Measurements from ENCODE around the gene GDF7.

GDF7 gene

GRCh38 chr2:20674309-20674965 is 7.5 kb downstream of the GDF7 start:
- DNase-seq (ENCODE audit: low read depth), result no peak
- no peak for TF ChIP-seq CTCF (IDR thresholded peaks at IDR 0.05; ENCODE audit: control insufficient read depth, extremely low read depth, insufficient read depth)
- no peak overlapping the region for H3K4me3 ChIP-seq (ENCODE audit: low read depth, low read length)

- no peak for DNase-seq (ENCODE audit: low read depth)
- no peak overlapping the region for H3K4me3 ChIP-seq (ENCODE audit: low read depth, low read length)
- TF ChIP-seq CTCF (IDR thresholded peaks at IDR 0.05; ENCODE audit: control insufficient read depth, extremely low read depth, insufficient read depth), result no peak
These were observed 8.2 kb downstream of the GDF7 start for GRCh38 chr2:20674974-20675679.

GRCh38 chr2:20675701-20676352 is 8.9 kb downstream of the GDF7 start:
- DNase-seq (ENCODE audit: low read depth), result no peak
- TF ChIP-seq CTCF (IDR thresholded peaks at IDR 0.05; ENCODE audit: control insufficient read depth, extremely low read depth, insufficient read depth), result no peak
- no peak overlapping the region for H3K4me3 ChIP-seq (ENCODE audit: low read depth, low read length)

GRCh38 chr2:20676353-20677215 is 9.6 kb downstream of the GDF7 start:
- no peak for DNase-seq (ENCODE audit: low read depth)
- H3K4me3 ChIP-seq (ENCODE audit: low read depth, low read length), result no peak overlapping the region
- TF ChIP-seq CTCF (IDR thresholded peaks at IDR 0.05; ENCODE audit: control insufficient read depth, extremely low read depth, insufficient read depth), result no peak

GRCh38 chr2:20677301-20678085 is 10.5 kb downstream of the GDF7 start:
- TF ChIP-seq CTCF (IDR thresholded peaks at IDR 0.05; ENCODE audit: control insufficient read depth, extremely low read depth, insufficient read depth), result peak; percentile 35; the same call in 1 of the 2 replicates
- peak; percentile 82 for DNase-seq (ENCODE audit: low read depth)
- H3K4me3 ChIP-seq (ENCODE audit: low read depth, low read length), result no peak overlapping the region

- H3K4me3 ChIP-seq (ENCODE audit: low read depth, low read length), result no peak overlapping the region
- TF ChIP-seq CTCF (IDR thresholded peaks at IDR 0.05; ENCODE audit: control insufficient read depth, extremely low read depth, insufficient read depth), result no peak
- no peak for DNase-seq (ENCODE audit: low read depth)
These were observed 11.1 kb downstream of the GDF7 start for GRCh38 chr2:20678086-20678395.
